ENCODE results near the gene TRPM2. TPM values are rescaled to one million over a fixed set of nuclear protein-coding genes. Genes with fewer than 3 reads are reported as not detected.

The TRPM2 gene
- total and polyA plus RNA-seq, 2 of the 8 experiments (the other 6 are each of a cell fraction or from before 2014, with no cell fraction given), result 0.27 to 0.28 TPM

- TF ChIP-seq, protein P1, sequence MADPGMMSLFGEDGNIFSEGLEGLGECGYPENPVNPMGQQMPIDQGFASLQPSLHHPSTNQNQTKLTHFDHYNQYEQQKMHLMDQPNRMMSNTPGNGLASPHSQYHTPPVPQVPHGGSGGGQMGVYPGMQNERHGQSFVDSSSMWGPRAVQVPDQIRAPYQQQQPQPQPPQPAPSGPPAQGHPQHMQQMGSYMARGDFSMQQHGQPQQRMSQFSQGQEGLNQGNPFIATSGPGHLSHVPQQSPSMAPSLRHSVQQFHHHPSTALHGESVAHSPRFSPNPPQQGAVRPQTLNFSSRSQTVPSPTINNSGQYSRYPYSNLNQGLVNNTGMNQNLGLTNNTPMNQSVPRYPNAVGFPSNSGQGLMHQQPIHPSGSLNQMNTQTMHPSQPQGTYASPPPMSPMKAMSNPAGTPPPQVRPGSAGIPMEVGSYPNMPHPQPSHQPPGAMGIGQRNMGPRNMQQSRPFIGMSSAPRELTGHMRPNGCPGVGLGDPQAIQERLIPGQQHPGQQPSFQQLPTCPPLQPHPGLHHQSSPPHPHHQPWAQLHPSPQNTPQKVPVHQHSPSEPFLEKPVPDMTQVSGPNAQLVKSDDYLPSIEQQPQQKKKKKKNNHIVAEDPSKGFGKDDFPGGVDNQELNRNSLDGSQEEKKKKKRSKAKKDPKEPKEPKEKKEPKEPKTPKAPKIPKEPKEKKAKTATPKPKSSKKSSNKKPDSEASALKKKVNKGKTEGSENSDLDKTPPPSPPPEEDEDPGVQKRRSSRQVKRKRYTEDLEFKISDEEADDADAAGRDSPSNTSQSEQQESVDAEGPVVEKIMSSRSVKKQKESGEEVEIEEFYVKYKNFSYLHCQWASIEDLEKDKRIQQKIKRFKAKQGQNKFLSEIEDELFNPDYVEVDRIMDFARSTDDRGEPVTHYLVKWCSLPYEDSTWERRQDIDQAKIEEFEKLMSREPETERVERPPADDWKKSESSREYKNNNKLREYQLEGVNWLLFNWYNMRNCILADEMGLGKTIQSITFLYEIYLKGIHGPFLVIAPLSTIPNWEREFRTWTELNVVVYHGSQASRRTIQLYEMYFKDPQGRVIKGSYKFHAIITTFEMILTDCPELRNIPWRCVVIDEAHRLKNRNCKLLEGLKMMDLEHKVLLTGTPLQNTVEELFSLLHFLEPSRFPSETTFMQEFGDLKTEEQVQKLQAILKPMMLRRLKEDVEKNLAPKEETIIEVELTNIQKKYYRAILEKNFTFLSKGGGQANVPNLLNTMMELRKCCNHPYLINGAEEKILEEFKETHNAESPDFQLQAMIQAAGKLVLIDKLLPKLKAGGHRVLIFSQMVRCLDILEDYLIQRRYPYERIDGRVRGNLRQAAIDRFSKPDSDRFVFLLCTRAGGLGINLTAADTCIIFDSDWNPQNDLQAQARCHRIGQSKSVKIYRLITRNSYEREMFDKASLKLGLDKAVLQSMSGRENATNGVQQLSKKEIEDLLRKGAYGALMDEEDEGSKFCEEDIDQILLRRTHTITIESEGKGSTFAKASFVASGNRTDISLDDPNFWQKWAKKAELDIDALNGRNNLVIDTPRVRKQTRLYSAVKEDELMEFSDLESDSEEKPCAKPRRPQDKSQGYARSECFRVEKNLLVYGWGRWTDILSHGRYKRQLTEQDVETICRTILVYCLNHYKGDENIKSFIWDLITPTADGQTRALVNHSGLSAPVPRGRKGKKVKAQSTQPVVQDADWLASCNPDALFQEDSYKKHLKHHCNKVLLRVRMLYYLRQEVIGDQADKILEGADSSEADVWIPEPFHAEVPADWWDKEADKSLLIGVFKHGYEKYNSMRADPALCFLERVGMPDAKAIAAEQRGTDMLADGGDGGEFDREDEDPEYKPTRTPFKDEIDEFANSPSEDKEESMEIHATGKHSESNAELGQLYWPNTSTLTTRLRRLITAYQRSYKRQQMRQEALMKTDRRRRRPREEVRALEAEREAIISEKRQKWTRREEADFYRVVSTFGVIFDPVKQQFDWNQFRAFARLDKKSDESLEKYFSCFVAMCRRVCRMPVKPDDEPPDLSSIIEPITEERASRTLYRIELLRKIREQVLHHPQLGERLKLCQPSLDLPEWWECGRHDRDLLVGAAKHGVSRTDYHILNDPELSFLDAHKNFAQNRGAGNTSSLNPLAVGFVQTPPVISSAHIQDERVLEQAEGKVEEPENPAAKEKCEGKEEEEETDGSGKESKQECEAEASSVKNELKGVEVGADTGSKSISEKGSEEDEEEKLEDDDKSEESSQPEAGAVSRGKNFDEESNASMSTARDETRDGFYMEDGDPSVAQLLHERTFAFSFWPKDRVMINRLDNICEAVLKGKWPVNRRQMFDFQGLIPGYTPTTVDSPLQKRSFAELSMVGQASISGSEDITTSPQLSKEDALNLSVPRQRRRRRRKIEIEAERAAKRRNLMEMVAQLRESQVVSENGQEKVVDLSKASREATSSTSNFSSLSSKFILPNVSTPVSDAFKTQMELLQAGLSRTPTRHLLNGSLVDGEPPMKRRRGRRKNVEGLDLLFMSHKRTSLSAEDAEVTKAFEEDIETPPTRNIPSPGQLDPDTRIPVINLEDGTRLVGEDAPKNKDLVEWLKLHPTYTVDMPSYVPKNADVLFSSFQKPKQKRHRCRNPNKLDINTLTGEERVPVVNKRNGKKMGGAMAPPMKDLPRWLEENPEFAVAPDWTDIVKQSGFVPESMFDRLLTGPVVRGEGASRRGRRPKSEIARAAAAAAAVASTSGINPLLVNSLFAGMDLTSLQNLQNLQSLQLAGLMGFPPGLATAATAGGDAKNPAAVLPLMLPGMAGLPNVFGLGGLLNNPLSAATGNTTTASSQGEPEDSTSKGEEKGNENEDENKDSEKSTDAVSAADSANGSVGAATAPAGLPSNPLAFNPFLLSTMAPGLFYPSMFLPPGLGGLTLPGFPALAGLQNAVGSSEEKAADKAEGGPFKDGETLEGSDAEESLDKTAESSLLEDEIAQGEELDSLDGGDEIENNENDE (IDR thresholded peaks at IDR 0.05; ENCODE audit: insufficient replicate concordance, low read length), result no peak
- no peak for TF ChIP-seq CTCF (IDR thresholded peaks at IDR 0.05; ENCODE audit: control extremely low read depth in 1 of 3, insufficient read depth in 1 of 3, low read depth in 1 of 3, low read length in 3 of 3)
- no peak for TF ChIP-seq EGR1 (IDR thresholded peaks at IDR 0.05; ENCODE audit: borderline replicate concordance, low read depth, low read length)
- TF ChIP-seq SP1 (IDR thresholded peaks at IDR 0.05; ENCODE audit: low read depth, low read length), result no peak
- TF ChIP-seq TBP (IDR thresholded peaks at IDR 0.05; ENCODE audit: low read depth, low read length), result no peak
Measured at GRCh38 chr21:44372616-44373015, 19.2 kb downstream of the TRPM2 start (continued).

Data from H1 (cell line).